Measurements from ENCODE around the gene TESK2.

Gene TESK2

DNA sequence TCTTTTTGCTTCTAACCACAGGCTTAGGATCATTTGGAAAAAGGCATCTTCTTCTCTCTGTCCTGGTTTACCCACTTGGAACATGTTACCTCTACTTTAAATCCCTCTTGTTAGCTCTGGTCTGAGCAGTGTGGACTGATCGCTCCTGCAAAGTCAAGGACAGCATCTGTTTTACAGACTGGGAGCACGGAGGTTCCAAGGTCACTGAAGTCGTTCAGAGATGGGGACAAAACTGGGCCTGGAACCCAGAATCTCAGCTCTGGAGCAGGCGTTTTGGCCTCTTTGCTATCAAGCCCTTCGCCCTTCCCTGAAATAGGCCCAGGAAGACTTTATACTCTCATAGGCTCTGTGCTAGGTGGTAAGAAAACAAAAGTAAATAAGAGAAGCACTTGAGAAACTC is 139.5 kb downstream of the TESK2 start:
- H3K27me3 ChIP-seq (ENCODE audit: control insufficient read depth, insufficient read depth, low read length), result no peaks in the 10 kb centered on the region
- no peak overlapping the region for H3K9ac ChIP-seq (ENCODE audit: low read length)
- H3K36me3 ChIP-seq (ENCODE audit: control insufficient read depth, insufficient read depth, low read length), result peaks cover 4% of the 10 kb centered on the region; the same call in 1 of the 2 replicates
- H3K9me3 ChIP-seq (ENCODE audit: control insufficient read depth, insufficient read depth, low read depth, low read length), result no peaks in the 10 kb centered on the region
- H3K4me1 ChIP-seq (ENCODE audit: control insufficient read depth, insufficient read depth, low read length), result peaks cover 5% of the 10 kb centered on the region; the same call in 1 of the 2 replicates
- H3K27ac ChIP-seq (ENCODE audit: low read depth, low read length), result no peak overlapping the region
- no peak overlapping the region for H3K4me3 ChIP-seq (ENCODE audit: low read depth, low read length)

DNA sequence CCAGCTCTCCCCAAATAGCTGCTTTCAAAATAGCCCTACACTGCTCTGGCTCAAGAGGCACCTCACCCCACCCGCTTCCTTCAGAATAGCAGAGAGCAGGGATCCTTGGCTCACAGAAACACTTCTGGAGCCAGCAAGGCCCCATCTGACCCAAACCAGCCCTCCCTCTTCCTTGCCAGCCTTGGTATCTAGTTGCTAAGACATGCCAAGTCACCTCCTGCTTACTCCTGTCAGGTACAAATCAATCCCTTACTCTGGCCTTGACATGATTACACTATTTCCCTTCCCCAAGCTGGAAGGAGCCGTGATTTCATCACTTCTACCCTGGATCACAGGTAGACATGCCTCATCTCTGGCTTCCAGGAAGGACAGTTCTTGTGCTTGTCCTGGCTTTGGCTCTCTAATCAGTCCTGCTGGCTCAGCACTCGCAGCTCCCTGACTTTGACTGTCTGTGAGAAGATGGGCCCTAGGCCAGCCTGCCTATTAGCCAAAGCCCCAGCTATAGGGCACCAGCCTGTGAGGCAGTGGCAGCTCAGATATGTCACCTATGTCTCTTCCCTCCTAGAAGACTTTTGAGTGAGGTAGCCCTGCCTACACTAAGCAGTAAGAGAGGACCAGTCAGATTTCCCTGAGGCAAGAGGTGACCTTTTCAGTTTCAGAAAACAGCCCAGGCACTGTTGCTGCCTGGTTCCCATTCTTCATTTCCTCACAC is 141.8 kb downstream of the TESK2 start:
- Histone ChIP-seq H3K9ac (ENCODE audit: low read length) (no peak overlapping the region), H3K27ac (ENCODE audit: low read depth, low read length) (no peak overlapping the region), H3K4me1 (ENCODE audit: control insufficient read depth, insufficient read depth, low read length) (no peaks in the 10 kb centered on the region; the same call in 1 of the 2 replicates)

DNA sequence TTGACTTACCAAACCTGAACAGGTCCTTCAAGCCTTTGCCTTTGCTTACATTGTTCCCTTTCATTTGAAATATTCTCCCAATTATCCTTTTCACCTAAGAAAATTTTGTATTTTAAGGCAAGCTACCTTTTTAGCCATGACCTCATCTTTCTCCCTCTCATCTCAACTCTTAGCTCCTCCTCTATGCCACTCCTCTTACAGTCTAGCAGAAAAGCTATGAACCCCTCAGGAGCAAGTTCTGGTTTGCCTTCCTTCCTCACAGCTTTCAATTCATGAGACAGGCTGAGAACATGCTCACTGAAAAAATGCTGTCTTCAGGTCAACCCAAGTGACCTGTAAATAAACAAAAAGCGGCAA is 142.4 kb downstream of the TESK2 start:
- Histone ChIP-seq H3K36me3 (ENCODE audit: control insufficient read depth, insufficient read depth, low read length) (peaks cover 30% of the 10 kb centered on the region), H3K4me3 (ENCODE audit: low read depth, low read length) (no peak overlapping the region), H3K9me3 (ENCODE audit: control insufficient read depth, insufficient read depth, low read depth, low read length) (no peaks in the 10 kb centered on the region), H3K4me1 (ENCODE audit: control insufficient read depth, insufficient read depth, low read length) (no peaks in the 10 kb centered on the region; the same call in 1 of the 2 replicates), H3K27ac (ENCODE audit: low read depth, low read length) (no peak overlapping the region), H3K27me3 (ENCODE audit: control insufficient read depth, insufficient read depth, low read length) (no peaks in the 10 kb centered on the region), H3K9ac (ENCODE audit: low read length) (no peak overlapping the region)

More for the DNA sequence above, 141.8 kb downstream of the TESK2 start:
- H3K9me3 ChIP-seq (ENCODE audit: control insufficient read depth, insufficient read depth, low read depth, low read length), result no peaks in the 10 kb centered on the region
- no peak overlapping the region for H3K4me3 ChIP-seq (ENCODE audit: low read depth, low read length)
- H3K36me3 ChIP-seq (ENCODE audit: control insufficient read depth, insufficient read depth, low read length), result peaks cover 24% of the 10 kb centered on the region
- H3K27me3 ChIP-seq (ENCODE audit: control insufficient read depth, insufficient read depth, low read length), result no peaks in the 10 kb centered on the region

DNA sequence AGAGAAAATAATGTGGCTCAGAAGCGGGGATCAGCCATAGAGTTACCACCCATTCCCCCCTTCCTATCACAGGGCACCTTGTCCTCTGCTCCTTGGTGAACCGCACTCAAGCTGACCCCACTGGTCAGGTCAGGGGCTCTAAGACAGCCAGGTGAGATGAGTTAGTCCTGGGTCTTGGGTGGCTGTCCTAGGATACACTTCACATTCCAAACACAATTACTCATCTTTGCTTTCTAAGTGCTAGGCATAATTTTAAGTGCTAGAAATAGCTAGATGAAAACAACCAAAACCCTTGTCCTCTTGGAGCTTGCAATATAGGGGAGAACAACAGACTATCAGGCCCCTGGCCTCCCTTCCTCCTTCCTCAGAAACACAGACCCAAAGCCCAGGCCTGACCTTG is 142.9 kb downstream of the TESK2 start:
- no peak overlapping the region for H3K9ac ChIP-seq (ENCODE audit: low read length)
- no peak overlapping the region for H3K27ac ChIP-seq (ENCODE audit: low read depth, low read length)
- no peaks in the 10 kb centered on the region; the same call in 1 of the 2 replicates for H3K4me1 ChIP-seq (ENCODE audit: control insufficient read depth, insufficient read depth, low read length)

DNA sequence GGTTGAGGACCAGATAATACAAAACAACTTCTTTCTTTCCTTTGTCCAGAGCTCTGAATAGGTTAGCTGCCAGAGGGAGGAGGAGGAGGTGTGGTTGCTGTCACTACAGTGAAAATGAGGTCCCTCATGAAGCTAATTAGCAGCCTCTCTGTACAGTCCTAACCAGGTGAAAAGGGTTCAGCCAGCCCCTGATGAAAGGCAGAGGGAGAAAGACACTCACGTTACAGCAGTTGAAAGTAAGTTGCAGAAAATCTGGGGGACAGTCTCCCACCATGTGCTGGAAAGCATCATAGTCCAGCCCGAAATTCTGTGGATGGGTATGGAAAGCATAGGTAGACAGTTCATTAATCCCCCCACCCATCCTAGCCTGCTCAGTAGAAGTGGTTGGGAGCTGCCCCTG is 144.5 kb downstream of the TESK2 start:
- H3K27me3 ChIP-seq (ENCODE audit: control insufficient read depth, insufficient read depth, low read length), result no peaks in the 10 kb centered on the region
- no peaks in the 10 kb centered on the region; the same call in 1 of the 2 replicates for H3K4me1 ChIP-seq (ENCODE audit: control insufficient read depth, insufficient read depth, low read length)
- H3K36me3 ChIP-seq (ENCODE audit: control insufficient read depth, insufficient read depth, low read length), result peaks cover 51% of the 10 kb centered on the region
- H3K9me3 ChIP-seq (ENCODE audit: control insufficient read depth, insufficient read depth, low read depth, low read length), result no peaks in the 10 kb centered on the region
- no peak overlapping the region for H3K9ac ChIP-seq (ENCODE audit: low read length)
- H3K4me3 ChIP-seq (ENCODE audit: low read depth, low read length), result no peak overlapping the region
- H3K27ac ChIP-seq (ENCODE audit: low read depth, low read length), result no peak overlapping the region

More for the DNA sequence above, 142.9 kb downstream of the TESK2 start:
- H3K36me3 ChIP-seq (ENCODE audit: control insufficient read depth, insufficient read depth, low read length), result peaks cover 35% of the 10 kb centered on the region
- no peaks in the 10 kb centered on the region for H3K27me3 ChIP-seq (ENCODE audit: control insufficient read depth, insufficient read depth, low read length)
- no peak overlapping the region for H3K4me3 ChIP-seq (ENCODE audit: low read depth, low read length)
- no peaks in the 10 kb centered on the region for H3K9me3 ChIP-seq (ENCODE audit: control insufficient read depth, insufficient read depth, low read depth, low read length)

DNA sequence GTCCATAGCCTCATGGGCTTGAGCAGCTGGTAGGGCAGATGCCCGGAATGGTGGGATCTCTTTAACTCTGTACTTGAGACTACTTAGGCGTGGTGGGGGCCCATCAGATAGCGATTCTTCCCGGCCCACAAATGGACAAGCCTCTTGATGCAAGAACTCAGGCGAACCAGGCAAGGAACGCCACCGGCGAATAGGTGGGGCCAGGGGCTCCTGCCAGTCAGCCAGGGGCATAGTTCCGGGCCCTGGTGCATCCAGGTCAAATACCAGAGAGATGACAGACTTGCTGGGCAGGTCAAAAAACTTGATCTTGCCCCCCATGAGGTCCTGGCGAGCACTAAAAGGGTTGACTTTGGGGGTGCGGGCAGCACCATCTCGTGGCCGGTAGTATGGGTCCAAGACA is 145.9 kb downstream of the TESK2 start:
- no peak overlapping the region for H3K27ac ChIP-seq (ENCODE audit: low read depth, low read length)
- no peak overlapping the region for H3K4me3 ChIP-seq (ENCODE audit: low read depth, low read length)
- H3K27me3 ChIP-seq (ENCODE audit: control insufficient read depth, insufficient read depth, low read length), result no peaks in the 10 kb centered on the region
- peaks cover 5% of the 10 kb centered on the region; the same call in 1 of the 2 replicates for H3K4me1 ChIP-seq (ENCODE audit: control insufficient read depth, insufficient read depth, low read length)
- no peak overlapping the region for H3K9ac ChIP-seq (ENCODE audit: low read length)
- no peaks in the 10 kb centered on the region for H3K9me3 ChIP-seq (ENCODE audit: control insufficient read depth, insufficient read depth, low read depth, low read length)
- peaks cover 54% of the 10 kb centered on the region for H3K36me3 ChIP-seq (ENCODE audit: control insufficient read depth, insufficient read depth, low read length)

DNA sequence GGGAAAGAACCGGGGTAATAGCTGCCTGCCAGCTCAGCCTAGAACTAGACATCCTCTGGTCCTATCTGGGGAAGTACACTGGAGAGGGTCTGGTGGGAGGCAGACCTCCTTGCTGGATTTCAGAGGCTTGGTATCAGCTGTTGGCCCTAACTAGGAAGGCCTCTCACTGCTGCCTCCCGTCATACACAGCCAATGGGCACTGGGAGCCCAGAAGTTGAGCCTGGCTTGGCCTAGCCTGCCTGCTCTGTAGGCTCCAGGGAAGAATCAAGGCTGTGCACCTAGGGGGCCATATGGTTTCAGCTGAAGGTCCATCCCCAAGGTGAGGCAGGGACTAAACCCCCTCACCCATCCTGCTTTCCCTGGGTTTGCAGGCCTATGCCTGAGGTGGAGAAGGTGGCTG is 146.5 kb downstream of the TESK2 start:
- peaks cover 54% of the 10 kb centered on the region for H3K36me3 ChIP-seq (ENCODE audit: control insufficient read depth, insufficient read depth, low read length)
- no peak overlapping the region for H3K9ac ChIP-seq (ENCODE audit: low read length)
- H3K9me3 ChIP-seq (ENCODE audit: control insufficient read depth, insufficient read depth, low read depth, low read length), result no peaks in the 10 kb centered on the region
- H3K27me3 ChIP-seq (ENCODE audit: control insufficient read depth, insufficient read depth, low read length), result no peaks in the 10 kb centered on the region
- H3K4me1 ChIP-seq (ENCODE audit: control insufficient read depth, insufficient read depth, low read length), result peaks cover 5% of the 10 kb centered on the region; the same call in 1 of the 2 replicates
- no peak overlapping the region for H3K4me3 ChIP-seq (ENCODE audit: low read depth, low read length)
- H3K27ac ChIP-seq (ENCODE audit: low read depth, low read length), result no peak overlapping the region

DNA sequence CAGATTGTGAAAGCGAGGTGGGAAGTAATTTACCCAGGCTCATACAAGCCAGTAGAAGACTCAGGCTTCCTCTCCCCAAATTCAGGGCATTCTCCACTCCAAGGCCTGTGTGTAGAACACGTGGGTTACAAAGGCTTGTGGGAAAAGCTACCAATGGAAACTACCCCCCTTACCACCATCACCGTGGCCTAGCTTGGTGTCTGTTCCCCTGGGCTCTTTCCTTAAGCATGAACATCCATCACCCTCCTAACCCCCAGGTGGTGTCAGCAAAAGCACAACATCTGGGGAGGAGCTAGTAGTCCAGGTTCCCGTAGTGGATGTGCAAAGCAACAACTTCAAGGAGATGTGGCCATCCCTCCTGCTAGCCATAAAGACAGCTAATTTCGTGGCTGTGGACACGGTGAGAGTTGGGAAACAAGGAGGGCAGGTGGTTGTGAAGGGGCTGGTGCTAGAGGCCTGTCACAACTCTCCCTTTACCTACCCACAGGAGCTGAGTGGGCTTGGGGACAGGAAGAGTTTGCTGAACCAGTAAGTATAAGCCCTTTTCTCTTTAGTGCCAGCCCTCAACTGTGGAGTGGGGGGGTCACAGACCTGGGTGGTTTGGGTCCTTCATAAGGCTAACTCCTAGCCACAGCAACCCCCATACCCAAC is 150.0 kb downstream of the TESK2 start:
- Histone ChIP-seq H3K36me3 (ENCODE audit: control insufficient read depth, insufficient read depth, low read length) (peaks cover 53% of the 10 kb centered on the region), H3K9ac (ENCODE audit: low read length) (peak overlapping the region; percentile 97), H3K9me3 (ENCODE audit: control insufficient read depth, insufficient read depth, low read depth, low read length) (no peaks in the 10 kb centered on the region), H3K4me1 (ENCODE audit: control insufficient read depth, insufficient read depth, low read length) (peaks cover 7% of the 10 kb centered on the region; the same call in 1 of the 2 replicates), H3K27ac (ENCODE audit: low read depth, low read length) (no peak overlapping the region), H3K4me3 (ENCODE audit: low read depth, low read length) (peak overlapping the region; percentile 86), H3K27me3 (ENCODE audit: control insufficient read depth, insufficient read depth, low read length) (no peaks in the 10 kb centered on the region)

DNA sequence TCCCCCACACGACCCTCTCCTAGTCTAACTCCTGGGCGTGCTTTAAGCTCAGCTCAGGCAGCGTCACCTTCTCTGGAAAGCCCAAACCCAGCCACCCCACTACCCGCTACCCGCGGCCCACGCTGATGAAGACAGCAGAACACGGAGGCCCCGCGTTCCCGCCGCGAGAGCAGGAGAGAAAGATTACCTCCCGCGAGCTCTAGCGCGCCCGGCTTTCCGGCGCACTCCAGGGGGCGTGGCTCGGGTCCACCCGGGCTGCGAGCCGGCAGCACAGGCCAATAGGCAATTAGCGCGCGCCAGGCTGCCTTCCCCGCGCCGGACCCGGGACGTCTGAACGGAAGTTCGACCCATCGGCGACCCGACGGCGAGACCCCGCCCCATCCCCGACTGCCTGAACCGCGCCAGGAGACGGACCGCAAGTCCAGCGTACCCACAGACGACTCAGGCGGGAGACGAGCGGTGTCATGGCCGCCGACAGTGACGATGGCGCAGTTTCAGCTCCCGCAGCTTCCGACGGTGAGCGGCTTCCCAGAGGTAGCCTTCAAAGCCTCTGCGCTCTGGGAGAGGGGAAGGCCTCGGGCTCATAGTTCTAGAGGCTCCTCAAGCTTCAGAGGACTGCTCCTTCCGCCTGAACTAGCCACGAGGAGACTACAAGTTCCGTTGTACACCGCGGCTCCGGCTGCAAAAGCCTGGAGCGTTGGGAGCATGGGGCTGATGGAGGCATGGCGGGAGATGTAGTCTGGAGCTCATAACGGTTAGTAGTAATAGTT is 151.0 kb downstream of the TESK2 start, which contains the start of the genes MUTYH and TOE1:
TSS of gene MUTYH (minus strand) at position 652 of the 770 bp plus-strand sequence. CDS start 5,935 bp downstream, outside the sequence.
TSS of gene TOE1 (plus strand) at position 382 of the 770 bp plus-strand sequence. CDS start at position 465, 83 bp downstream.
- Histone ChIP-seq H3K9me3 (ENCODE audit: control insufficient read depth, insufficient read depth, low read depth, low read length) (no peaks in the 10 kb centered on the region), H3K27me3 (ENCODE audit: control insufficient read depth, insufficient read depth, low read length) (no peaks in the 10 kb centered on the region), H3K27ac (ENCODE audit: low read depth, low read length) (peak within 1 kb of the TSS; percentile 90), H3K9ac (ENCODE audit: low read length) (peak within 1 kb of the TSS; percentile 97), H3K36me3 (ENCODE audit: control insufficient read depth, insufficient read depth, low read length) (peaks cover 46% of the 10 kb centered on the region), H3K4me1 (ENCODE audit: control insufficient read depth, insufficient read depth, low read length) (peaks cover 10% of the 10 kb centered on the region; the same call in 1 of the 2 replicates), H3K4me3 (ENCODE audit: low read depth, low read length) (peak within 1 kb of the TSS; percentile 86)

DNA sequence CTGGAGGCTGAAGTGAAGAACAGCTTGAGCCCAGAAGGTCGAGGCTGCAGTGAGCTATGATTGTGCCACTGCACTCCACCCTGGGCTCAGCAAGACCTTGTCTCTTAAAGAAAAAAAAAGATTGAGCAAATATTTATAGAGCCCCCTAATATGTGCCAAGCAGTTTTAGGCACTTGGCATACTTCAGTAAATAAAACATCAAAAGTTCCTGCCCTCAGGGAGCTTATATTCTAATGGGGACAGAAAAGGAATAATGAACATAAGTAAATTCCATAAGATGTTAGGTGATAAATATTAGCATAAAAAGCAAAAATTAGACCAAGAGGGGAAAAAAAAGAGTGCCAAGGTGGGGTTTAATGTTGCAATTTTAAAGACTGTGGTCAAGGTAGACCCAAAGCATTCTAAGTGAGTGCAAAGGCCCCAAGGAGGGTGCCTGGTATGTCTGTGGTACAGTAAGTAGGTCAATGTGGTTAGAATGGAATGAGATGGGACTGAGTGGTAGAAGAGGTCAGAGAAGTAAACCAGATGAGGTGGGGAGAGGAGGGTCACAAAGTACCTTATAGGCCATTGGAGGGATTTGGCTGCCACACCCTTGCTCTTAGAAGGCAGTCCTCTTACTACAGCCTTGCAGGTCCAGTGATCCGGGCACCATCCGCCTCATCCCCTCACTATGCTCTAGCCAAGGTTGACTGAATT is 153.2 kb downstream of the TESK2 start:
- H3K27me3 ChIP-seq (ENCODE audit: control insufficient read depth, insufficient read depth, low read length), result no peaks in the 10 kb centered on the region
- H3K4me1 ChIP-seq (ENCODE audit: control insufficient read depth, insufficient read depth, low read length), result peaks cover 10% of the 10 kb centered on the region; the same call in 1 of the 2 replicates
- no peak overlapping the region for H3K27ac ChIP-seq (ENCODE audit: low read depth, low read length)

More for the DNA sequence above, 153.2 kb downstream of the TESK2 start:
- no peak overlapping the region for H3K4me3 ChIP-seq (ENCODE audit: low read depth, low read length)
- H3K9me3 ChIP-seq (ENCODE audit: control insufficient read depth, insufficient read depth, low read depth, low read length), result no peaks in the 10 kb centered on the region
- H3K9ac ChIP-seq (ENCODE audit: low read length), result no peak overlapping the region
- peaks cover 43% of the 10 kb centered on the region for H3K36me3 ChIP-seq (ENCODE audit: control insufficient read depth, insufficient read depth, low read length)

Measured in HUES6 (cell line).